OCI-M1 (cell line): ENCODE data around the gene ZBTB2.
A peak's percentile ranks its signal among the peaks of the same experiment; 100 is the strongest.
"Not testable (repeated sequence)": the region's sequence is repeated elsewhere in the genome, so short reads cannot be mapped to it uniquely, and the experiment has no call there.

Experiments used
- DNase-seq: peaks from one replicate; lab custom pipeline; 2025; lab: John Stamatoyannopoulos, UW

ZBTB2 gene

DNA sequence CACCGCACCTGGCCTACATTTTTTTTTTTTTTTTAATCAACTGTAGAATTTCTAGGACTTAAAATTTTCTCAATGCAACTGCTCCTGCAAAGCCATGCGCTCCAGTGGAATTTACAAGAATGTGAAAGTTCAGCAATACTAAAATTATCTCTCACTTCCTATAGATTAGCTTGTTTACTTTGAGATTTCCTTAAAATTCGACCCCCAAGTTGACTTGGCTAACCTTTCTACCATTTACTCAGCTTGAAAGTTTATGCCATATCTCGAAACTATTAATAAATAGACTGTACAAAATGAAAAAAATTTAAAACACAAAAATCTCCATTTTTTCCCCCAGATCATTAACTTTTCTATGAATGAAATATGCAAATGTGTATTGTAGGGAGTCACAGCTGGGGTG is 64.3 kb downstream of the ZBTB2 start:
- DNase-seq, result no peak

DNA sequence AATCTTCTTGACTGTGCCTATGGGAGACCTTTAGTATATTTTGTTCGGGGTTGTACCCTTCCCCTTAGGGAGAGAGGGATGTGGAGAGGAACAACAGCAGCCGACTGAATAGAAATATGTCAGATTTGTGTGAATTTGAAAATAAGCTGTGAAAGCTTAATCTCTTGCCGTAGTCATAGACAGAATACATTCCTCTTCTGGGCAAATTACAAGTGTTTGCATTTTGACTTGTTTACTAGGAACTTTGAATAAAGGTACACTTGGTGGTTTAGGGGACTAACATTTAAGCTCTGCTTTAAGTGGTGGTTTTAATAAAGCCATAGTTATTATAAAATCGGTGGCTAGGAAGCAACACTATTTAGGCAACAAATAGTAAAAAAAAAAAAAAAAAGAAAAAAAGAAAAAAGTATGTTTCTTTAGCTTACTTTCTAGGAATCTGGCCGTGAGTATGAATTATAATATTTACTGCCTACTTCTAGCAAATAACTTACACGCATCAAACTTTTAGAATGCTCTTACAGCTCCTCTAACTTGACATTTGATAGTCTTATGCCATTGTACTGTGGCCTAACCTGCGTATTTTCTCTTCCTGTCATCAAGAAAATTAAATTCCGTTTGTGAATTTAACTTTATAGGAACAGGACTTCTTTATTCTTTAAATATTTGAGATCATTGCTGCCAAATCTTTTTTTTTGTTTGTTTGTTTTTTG is 65.1 kb downstream of the ZBTB2 start:
- no peak for DNase-seq

DNA sequence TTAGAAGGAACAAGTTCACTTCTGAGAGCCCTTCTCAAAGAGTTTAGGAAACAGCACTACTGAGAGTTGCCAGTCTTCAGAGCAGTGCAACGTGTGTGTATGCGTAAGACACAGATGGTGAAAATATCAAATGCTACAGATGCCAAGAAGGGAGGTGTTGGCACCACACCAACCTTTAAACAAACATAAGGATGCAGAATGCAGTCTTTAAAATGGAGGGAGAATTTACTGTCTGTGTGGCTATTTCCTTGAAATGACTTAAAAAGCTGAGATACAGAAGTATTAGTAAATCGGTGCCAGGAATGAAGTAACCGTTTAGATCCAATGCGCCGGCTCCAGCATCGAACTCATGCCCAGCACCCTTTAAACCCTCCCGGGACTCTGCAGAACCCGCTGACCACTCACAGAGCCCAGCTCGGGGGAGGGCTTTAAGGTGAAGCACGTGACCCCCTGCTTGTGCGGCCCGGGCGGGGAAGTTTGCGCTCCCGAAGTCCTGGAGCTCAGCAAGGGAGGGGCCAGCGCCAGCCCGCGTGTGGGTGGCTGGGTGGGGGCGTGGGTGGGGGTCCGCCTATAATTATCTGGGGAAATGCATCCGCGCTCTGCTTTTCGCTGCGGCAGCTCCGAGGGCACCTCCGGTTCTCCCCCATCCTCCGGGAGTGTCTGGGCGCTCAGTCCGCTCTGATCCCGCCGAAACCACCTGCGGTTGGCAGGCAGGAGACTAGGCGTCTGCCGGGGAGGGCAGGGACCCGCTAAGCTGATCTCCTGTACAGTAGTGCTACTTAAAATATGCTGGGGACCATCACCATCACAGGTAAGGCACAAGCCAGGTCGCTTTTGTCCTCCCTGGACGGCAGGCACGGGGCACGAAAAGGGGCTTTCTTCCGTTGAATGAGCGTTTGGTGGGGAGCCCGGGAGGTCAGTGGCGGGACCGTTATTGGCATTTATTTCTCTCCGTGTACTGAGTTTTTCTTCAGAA is 66.0 kb downstream of the ZBTB2 start:
- DNase-seq, result no peak

DNA sequence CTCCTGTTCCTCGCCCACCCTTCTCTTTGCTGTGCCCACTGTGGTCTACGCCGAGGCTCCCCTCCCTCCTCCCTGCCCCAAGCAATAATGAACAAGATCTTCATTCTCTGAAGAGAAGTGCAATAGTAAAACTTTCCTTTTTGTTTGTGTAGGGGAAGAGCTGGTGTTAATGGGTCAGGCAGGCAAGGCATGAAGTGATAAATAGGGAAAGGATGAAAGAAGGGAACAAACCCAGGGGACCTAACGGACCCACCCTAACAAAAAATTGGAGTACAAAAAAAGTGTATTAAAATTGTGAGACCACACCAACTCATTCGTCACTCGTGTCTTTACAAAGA is 66.9 kb downstream of the ZBTB2 start:
- no peak for DNase-seq

DNA sequence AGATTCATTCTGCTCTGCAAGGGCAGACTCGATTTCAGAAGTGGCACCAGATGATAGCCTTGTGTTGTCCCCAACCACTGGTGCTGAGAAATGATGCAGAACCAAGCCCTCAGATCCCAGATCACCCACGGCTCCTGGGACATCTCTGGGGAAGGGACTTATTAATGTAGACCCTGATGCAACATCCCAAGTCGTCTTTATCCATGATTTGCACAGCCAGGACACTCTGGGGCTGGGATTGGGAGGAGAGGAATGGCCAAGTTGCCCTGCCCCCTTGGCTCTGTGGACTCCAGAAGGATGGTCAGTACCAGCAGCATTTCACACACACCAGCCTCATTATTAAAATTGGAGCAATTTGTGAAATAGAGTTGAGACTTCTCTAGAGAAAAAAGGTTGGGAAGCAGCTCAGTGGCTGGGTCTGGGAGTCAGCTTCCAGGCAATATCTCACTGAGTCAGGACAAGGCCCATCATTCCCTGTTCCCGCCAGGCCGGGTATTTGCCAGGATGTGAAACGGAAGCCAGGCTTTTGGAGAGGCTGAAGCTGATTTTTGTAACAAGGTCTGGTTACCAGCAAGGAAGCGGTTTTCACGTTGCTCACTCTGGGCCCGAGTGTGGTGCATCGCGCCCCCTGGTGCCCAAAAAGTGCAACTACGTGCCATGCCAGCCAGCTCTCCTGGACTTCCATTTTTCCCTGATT is 67.4 kb downstream of the ZBTB2 start:
- DNase-seq, result peak; percentile 86

DNA sequence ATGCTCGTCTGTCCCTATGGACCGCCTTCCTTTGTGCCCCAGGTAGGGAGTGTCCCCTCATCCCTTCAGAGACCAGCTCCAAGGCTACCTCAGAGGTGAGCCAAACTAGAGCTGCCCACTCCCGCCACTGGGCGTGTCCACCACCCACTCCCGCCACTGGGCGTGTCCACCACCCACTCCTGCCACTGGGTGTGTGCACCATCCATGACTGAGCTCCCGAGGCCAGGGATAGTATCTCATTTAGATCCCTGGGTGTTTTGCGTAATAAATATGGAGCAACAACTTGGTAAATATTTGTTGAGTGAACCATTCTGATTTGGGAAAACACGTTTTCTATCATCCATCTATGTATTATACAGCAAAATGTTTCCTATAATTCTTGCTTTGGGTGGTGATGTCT is 68.8 kb downstream of the ZBTB2 start:
- DNase-seq, result no peak

DNA sequence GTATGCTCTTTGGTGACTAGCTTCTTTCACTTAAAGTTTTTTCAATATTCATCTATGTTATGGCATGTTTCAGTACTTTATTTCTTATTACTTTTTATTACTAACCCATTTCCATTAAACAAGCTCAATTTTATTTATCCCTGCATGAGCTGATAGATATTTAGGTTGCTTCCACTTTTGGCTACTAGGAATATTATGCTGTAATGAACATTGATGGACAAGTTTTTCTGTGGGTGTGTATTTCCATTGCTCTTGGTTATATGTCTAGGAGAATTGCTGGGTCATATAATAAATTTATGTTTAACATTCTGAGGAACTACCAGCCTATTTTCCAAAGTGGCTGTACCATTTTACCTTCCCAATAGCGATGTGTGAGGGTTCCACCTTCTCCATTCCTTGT is 69.9 kb downstream of the ZBTB2 start:
- DNase-seq, result no peak

DNA sequence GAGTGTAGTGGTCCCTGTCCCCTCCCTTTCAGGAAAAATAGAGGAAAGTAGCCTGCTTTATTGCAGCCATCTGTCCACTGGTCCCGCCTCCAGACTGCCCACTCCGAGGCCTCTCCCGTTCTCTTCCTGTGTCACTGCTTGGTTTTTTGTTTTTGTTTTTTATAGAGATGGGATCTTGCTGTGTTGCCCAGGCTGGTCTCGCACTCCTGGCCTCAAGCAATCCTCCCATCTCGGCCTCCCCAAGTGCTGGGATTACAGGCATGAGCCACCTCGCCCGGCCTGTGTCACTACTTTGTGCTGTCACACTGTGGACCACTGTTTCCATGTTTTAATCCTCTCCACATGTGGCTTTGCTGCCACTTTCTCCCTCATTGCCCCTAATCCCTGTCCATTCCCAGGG is 71.2 kb downstream of the ZBTB2 start:
- no peak for DNase-seq

DNA sequence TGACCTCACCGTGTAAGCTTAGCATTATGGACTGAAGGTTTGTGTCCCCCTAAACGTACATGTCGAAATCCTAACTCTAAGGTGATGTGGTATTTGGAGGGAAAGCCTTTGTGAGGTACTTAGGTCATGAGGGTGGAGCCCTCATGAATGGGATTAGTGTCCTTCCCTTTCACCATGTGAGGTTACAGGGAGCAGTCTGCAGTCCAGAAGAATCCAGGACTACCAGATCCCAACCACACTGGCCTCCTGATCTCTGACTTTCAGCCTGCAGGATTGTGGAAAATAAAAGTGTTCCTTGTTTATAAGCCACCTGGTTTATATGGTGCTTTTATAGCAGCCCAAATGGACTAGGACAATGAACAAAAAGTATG is 73.4 kb downstream of the ZBTB2 start:
- DNase-seq, result no peak

DNA sequence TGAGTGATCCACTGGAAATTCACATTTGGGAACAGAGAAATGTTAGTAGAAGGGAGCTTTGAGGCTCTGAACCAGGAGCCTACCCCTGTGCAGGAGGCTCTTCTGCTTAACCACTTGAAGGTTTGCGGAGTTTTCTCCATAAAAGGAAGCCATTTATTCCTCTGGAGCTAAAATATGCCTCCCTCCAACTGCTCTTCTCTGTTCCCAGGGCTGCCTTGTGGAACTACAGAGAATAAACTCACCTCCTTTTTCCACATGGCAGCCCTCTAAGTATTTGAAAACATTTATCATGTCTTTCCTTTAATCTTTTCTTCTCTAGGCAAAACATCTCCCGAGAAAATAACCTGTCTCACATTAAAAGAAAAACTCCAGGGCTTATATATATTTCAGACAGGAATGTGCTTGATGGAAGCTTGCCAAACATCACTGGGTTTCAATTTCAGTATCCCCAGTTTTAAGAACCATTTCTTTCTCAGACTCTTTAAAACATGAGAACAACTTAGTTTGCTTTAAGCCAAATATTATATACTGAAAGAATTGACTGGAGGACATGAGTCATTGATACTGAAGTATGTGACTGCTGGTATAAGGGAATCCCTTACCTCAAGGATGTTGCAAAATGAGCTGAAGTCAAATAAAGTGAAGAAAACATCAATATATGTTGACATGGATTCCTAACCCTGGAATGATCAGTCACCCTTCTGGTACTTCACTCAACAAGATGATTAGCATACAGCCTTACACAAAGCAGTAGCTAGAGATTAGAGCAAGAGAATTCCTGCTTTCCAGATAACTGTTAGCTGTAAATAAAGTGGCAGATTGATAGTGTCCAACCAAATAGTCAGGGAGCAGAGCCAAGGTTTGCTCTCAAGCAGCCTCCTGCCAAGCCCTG is 74.0 kb downstream of the ZBTB2 start:
- DNase-seq, result no peak

DNA sequence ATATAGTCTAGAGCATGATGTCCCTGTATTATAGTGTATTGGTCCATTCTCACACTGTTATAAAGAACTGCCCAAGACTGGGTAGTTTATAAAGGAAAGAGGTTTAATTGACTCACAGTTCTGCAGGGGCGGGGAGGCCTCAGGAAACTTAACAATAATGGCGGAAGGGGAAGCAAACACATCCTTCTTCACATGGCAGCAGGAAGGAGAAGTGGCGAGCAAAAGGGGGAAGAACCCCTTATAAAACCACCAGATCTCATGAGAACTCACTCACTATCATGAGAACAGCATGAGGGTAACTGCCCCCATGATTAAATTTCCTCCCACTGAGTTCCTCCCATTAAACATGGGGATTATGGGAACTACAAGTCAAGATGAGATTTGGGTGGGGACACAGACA is 75.7 kb downstream of the ZBTB2 start:
- not testable (repeated sequence) for DNase-seq
